ENCODE measurements around the gene TNC.

TNC gene

DNA sequence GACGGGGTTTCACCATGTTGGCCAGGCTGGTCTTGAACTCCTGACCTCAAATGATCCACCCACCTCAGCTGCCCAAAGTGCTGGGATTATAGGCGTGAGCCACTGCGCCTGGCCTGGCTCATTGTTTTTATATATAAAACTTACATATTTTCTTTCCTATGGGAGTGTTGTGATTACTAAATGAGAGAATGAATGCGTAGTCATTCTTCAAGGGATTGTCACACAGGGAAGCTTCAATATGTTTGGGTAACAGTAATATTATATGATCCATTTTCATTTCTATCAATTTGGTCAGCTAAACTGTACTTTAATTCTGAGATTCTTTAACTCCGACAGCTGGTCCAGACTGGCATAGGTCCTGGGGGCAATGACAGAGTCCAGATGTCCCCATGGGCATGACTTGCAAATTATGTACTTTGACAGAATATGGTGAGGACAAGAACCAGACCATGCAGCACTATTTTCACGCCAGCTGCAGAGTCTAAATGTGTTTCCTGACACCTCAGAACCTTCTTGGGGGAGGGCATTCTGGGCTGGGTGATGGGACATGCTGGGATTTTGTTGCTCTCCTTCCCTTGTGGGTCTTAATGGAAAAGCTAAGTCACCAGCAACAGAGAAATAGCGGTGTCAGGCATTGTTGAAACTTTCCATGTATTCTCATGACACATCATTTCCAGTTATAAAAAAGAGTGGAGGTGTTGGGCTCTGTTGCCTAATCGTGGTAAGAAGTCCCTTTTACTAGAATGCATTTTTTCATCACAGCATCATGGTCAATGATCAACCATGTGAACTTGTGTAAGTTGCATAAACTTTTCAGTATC lies 40.9 kb upstream of the TNC start:
- H3K4me3 ChIP-seq (ENCODE audit: low read depth, low read length), result no peak overlapping the region
- DNase-seq (ENCODE audit: low read depth), result no peak
- no peak for TF ChIP-seq MAX (IDR thresholded peaks at IDR 0.05; ENCODE audit: low read depth, low read length)
- no peak for TF ChIP-seq MYC (IDR thresholded peaks at IDR 0.05; ENCODE audit: low read depth, low read length)
- TF ChIP-seq POLR2A (IDR thresholded peaks at IDR 0.05; ENCODE audit: extremely low read depth, insufficient read length), result no peak
- TF ChIP-seq, protein P1, sequence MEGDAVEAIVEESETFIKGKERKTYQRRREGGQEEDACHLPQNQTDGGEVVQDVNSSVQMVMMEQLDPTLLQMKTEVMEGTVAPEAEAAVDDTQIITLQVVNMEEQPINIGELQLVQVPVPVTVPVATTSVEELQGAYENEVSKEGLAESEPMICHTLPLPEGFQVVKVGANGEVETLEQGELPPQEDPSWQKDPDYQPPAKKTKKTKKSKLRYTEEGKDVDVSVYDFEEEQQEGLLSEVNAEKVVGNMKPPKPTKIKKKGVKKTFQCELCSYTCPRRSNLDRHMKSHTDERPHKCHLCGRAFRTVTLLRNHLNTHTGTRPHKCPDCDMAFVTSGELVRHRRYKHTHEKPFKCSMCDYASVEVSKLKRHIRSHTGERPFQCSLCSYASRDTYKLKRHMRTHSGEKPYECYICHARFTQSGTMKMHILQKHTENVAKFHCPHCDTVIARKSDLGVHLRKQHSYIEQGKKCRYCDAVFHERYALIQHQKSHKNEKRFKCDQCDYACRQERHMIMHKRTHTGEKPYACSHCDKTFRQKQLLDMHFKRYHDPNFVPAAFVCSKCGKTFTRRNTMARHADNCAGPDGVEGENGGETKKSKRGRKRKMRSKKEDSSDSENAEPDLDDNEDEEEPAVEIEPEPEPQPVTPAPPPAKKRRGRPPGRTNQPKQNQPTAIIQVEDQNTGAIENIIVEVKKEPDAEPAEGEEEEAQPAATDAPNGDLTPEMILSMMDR (IDR thresholded peaks at IDR 0.05; ENCODE audit: low read depth, low read length), result no peak

GRCh38 chr9:115157245-115157674 lies 39.3 kb upstream of the TNC start:
- no peak for TF ChIP-seq POLR2A (IDR thresholded peaks at IDR 0.05; ENCODE audit: extremely low read depth, insufficient read length)
- TF ChIP-seq, protein P1 (IDR thresholded peaks at IDR 0.05; ENCODE audit: low read depth, low read length), result no peak
- TF ChIP-seq MYC (IDR thresholded peaks at IDR 0.05; ENCODE audit: low read depth, low read length), result no peak
- no peak for DNase-seq (ENCODE audit: low read depth)
- H3K4me3 ChIP-seq (ENCODE audit: low read depth, low read length), result no peak overlapping the region

DNA sequence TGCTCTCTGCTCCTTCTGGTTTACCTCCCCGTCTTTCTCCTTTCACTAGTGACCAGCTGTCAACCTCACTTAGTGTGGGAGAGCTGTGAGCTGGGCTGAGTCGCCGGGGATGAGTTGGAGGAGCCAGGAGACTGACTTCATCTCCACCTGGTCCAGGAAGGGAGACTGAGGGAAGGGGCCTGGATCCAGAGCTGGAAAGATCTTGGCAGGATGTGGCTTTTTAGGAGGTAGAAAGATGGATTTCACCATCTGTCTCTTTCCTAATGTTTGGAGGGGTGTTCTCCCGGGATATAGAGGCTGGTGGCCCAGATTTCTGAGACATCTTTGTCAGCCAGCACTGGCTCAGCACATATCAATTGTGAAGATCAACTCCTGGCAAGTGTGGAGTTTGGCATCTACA lies 37.1 kb upstream of the TNC start:
- H3K4me3 ChIP-seq (ENCODE audit: low read depth, low read length), result no peak overlapping the region
- TF ChIP-seq MYC (IDR thresholded peaks at IDR 0.05; ENCODE audit: low read depth, low read length) (no peak), POLR2A (IDR thresholded peaks at IDR 0.05; ENCODE audit: extremely low read depth, insufficient read length) (no peak), MAX (IDR thresholded peaks at IDR 0.05; ENCODE audit: low read depth, low read length) (no peak)
- TF ChIP-seq, protein P1 (IDR thresholded peaks at IDR 0.05; ENCODE audit: low read depth, low read length), result no peak
- no peak for DNase-seq (ENCODE audit: low read depth)

GRCh38 chr9:115154617-115155016 lies 36.7 kb upstream of the TNC start:
- no peak overlapping the region for H3K4me3 ChIP-seq (ENCODE audit: low read depth, low read length)
- no peak for TF ChIP-seq MAX (IDR thresholded peaks at IDR 0.05; ENCODE audit: low read depth, low read length)
- TF ChIP-seq, protein P1 (IDR thresholded peaks at IDR 0.05; ENCODE audit: low read depth, low read length), result no peak
- no peak for TF ChIP-seq MYC (IDR thresholded peaks at IDR 0.05; ENCODE audit: low read depth, low read length)
- TF ChIP-seq POLR2A (IDR thresholded peaks at IDR 0.05; ENCODE audit: extremely low read depth, insufficient read length), result no peak
- DNase-seq (ENCODE audit: low read depth), result no peak

DNA sequence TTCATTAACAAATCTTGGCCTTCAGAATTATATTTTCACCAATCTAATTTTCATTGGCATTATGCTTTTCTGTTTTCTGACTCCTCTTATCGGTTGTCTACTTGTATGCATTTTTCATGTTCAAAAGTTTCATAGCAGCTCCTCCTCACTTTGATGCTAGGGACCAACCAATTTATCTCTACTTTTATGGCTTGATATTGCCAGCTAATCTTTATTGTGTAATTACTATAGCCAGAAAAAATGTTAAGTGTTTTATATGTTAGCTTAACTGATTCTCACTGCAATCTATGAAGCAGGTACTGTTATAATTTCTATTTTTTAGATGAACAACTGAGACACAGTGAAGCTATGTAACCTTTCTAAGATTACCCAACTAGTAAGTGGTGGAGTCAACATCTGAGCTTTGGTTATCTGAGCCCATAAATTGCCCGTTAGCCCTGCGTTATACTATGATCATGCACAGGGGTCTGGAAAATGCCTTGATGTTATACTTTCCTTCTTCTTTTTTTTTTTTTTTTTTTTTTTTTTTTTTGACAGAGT lies 34.4 kb upstream of the TNC start:
- no peak for TF ChIP-seq POLR2A (IDR thresholded peaks at IDR 0.05; ENCODE audit: extremely low read depth, insufficient read length)
- TF ChIP-seq MYC (IDR thresholded peaks at IDR 0.05; ENCODE audit: low read depth, low read length), result no peak
- TF ChIP-seq, protein P1 (IDR thresholded peaks at IDR 0.05; ENCODE audit: low read depth, low read length), result no peak
- no peak for TF ChIP-seq MAX (IDR thresholded peaks at IDR 0.05; ENCODE audit: low read depth, low read length)
- H3K4me3 ChIP-seq (ENCODE audit: low read depth, low read length), result no peak overlapping the region
- no peak for DNase-seq (ENCODE audit: low read depth)
